B cell (primary cell): ENCODE results near the gene ARL6IP4. TPM values are rescaled to one million over a fixed set of nuclear protein-coding genes. Genes with fewer than 3 reads are reported as not detected.
A peak's percentile ranks its signal among the peaks of the same experiment; 100 is the strongest.

Experiments used
- ATAC-seq: fragments of 200-7000 bp; cut with Tn5 transposase; one replicate; pipeline ENCODE4 v1.10.0; 2021; ENCODE audit warnings: low read depth, mild to moderate bottlenecking, moderate number of reproducible peaks, moderate library complexity
- CTCF ChIA-PET: fragments of 350-600 bp; sonication (Branson Sonifier 250); formaldehyde crosslinking; loops from one replicate; lab custom pipeline; 2021; ENCODE audit warnings: antibody characterized with exemption, inconsistent platforms; lab: Charles Lee
- POLR2A ChIA-PET: fragments of 350-600 bp; sonication (Branson Sonifier 250); formaldehyde crosslinking; loops from one replicate; lab custom pipeline; 2021; ENCODE audit warnings: antibody characterized with exemption; lab: Charles Lee
- DNase-seq: peaks from one replicate; pipeline ENCODE4 v3.0.0; 2013
- H2AFZ ChIP-seq: 2 replicates; pipeline ENCODE4 v1.6.1; 2012; ENCODE audit warnings: mild to moderate bottlenecking, low read depth, low read length; ENCODE audit not compliant: insufficient read depth, poor library complexity, severe bottlenecking
- H3K27ac ChIP-seq, 2 donors: 1 replicate in 1 of 2; 2 replicates in 1 of 2; pipeline ENCODE4 v1.5.1; 2012 to 2013; ENCODE audit warnings: low read length in 2 of 2, mild to moderate bottlenecking in 2 of 2, moderate library complexity in 1 of 2
- H3K27me3 ChIP-seq, 4 experiments: fragments of 200-600 bp in 1 of 4; sonication (generic) in 1 of 4; replicated peaks in 1 of 4; 1 replicate in 2 of 4; 2 replicates in 2 of 4; pipeline versions ENCODE4 v1.6.1 to v1.7.0; 2013 to 2016; ENCODE audit warnings: low read length in 3 of 4, mild to moderate bottlenecking in 2 of 4, mixed read lengths in 1 of 4, moderate library complexity in 1 of 4; ENCODE audit not compliant: insufficient read depth in 4 of 4, control insufficient read depth in 3 of 4; ENCODE audit errors: control extremely low read depth in 1 of 4
- H3K36me3 ChIP-seq, 2 experiments: replicated peaks in 1 of 2; 1 replicate in 1 of 2; 2 replicates in 1 of 2; pipeline versions ENCODE4 v1.6.1 to v1.7.1; 2013; ENCODE audit warnings: low read length in 1 of 2; ENCODE audit not compliant: insufficient read depth in 2 of 2, control insufficient read depth in 1 of 2; ENCODE audit errors: control extremely low read depth in 1 of 2, extremely low read depth in 1 of 2
- H3K4me1 ChIP-seq, 2 donors: fragments of 200-600 bp in 1 of 2; sonication (generic) in 1 of 2; 1 replicate in 1 of 2; 2 replicates in 1 of 2; pipeline versions ENCODE4 v1.5.1 to v1.6.1; 2013 to 2017; ENCODE audit warnings: low read length in 2 of 2; ENCODE audit not compliant: control insufficient read depth in 2 of 2, insufficient read depth in 2 of 2
- H3K4me2 ChIP-seq: replicated peaks from 2 replicates; pipeline ENCODE3; 2012; ENCODE audit warnings: mild to moderate bottlenecking, low read depth, low read length; ENCODE audit not compliant: poor library complexity, severe bottlenecking
- H3K4me3 ChIP-seq, 5 experiments: fragments of 200-600 bp in 1 of 5; sonication (generic) in 1 of 5; 1 replicate in 3 of 5; 2 replicates in 2 of 5; pipeline versions ENCODE4 v1.5.1 to v1.7.0; 2011 to 2016; ENCODE audit warnings: low read length in 4 of 5, mild to moderate bottlenecking in 4 of 5, low read depth in 2 of 5, control low read depth in 1 of 5, moderate library complexity in 1 of 5; ENCODE audit not compliant: insufficient read depth in 1 of 5; ENCODE audit errors: control extremely low read depth in 1 of 5, extremely low read depth in 1 of 5
- H3K79me2 ChIP-seq: fragments of 200-600 bp; sonication (generic); one replicate; pipeline ENCODE4 v1.6.0; 2016; ENCODE audit warnings: low read length; ENCODE audit not compliant: control insufficient read depth, insufficient read depth
- H3K9ac ChIP-seq: fragments of 200-600 bp; sonication (generic); 2 replicates; pipeline ENCODE4 v1.6.1; 2017; ENCODE audit warnings: mild to moderate bottlenecking, low read length, moderate library complexity
- H3K9me3 ChIP-seq, 3 donors: one replicate each; pipeline versions ENCODE4 v1.6.1 to v1.7.1; 2013; ENCODE audit warnings: low read length in 2 of 3; ENCODE audit not compliant: control insufficient read depth in 2 of 3, insufficient read depth in 1 of 3; ENCODE audit errors: control extremely low read depth in 1 of 3
- H4K20me1 ChIP-seq: 2 replicates; pipeline ENCODE4 v1.6.0; 2012; ENCODE audit warnings: mild to moderate bottlenecking, low read length; ENCODE audit not compliant: insufficient read depth, control insufficient read depth, poor library complexity, severe bottlenecking
- H3K27ac Mint-ChIP-seq: one replicate; pipeline ENCODE4 v1.8.0; 2021; ENCODE audit warnings: mixed read lengths
- H3K27me3 Mint-ChIP-seq: one replicate; pipeline ENCODE4 v1.8.0; 2021; ENCODE audit warnings: mixed read lengths
- H3K4me1 Mint-ChIP-seq: one replicate; pipeline ENCODE4 v1.8.0; 2021; ENCODE audit warnings: mixed read lengths
- H3K4me3 Mint-ChIP-seq: one replicate; pipeline ENCODE4 v1.8.0; 2021; ENCODE audit warnings: mixed read lengths
- H3K9me3 Mint-ChIP-seq: one replicate; pipeline ENCODE4 v1.8.0; 2022; ENCODE audit warnings: mixed read lengths; ENCODE audit not compliant: insufficient read depth
- CTCF ChIP-seq: fragments of 200-600 bp; IDR thresholded peaks from one replicate; pipeline ENCODE4 v1.8.0; 2022; ENCODE audit warnings: antibody characterized with exemption, mild to moderate bottlenecking
- EZH2 ChIP-seq: IDR thresholded peaks from 2 replicates; pipeline ENCODE4 v1.6.1; 2012; ENCODE audit warnings: borderline replicate concordance, low read depth, mild to moderate bottlenecking, moderate library complexity, low read length; ENCODE audit not compliant: insufficient read depth, poor library complexity, severe bottlenecking
- WGBS: methylation state at CpG from one replicate; pipeline ENCODE4 v1.1.5; 2013; ENCODE audit warnings: missing lambda C conversion rate; ENCODE audit not compliant: insufficient coverage; 5-methylcytosine and 5-hydroxymethylcytosine counted together
- intact Hi-C: fragments of 100-400 bp; cut with micrococcal nuclease; formaldehyde crosslinking; loops from one replicate; pipeline ENCODE4 v1.10.0; 2022
- polyA plus RNA-seq: library from polyadenylated mRNA; depleted of rRNA; stranded (reverse); fragments of >200 nt; gene quantifications from 2 replicates; pipeline ENCODE4 v1.2.3, GENCODE V29; 2012
- total RNA-seq, 2 donors: library from RNA; stranded (reverse); fragments of 120-200 nt in 1 of 2; gene quantifications; 1 replicate in 1 of 2; 2 replicates in 1 of 2; pipeline versions ENCODE4 v1.2.3 to v1.2.4, GENCODE V29; 2013 to 2022

The ARL6IP4 gene
- total and polyA plus RNA-seq, 2 donors (not counting 1 experiment from before 2014, with no cell fraction given): 165 to 274 TPM

GRCh38 chr12:122964439-122965257, 15.8 kb upstream of the ARL6IP4 start:
- Mint-ChIP-seq H3K9me3 (no peaks in the 10 kb centered on the region), H3K27ac (no peak overlapping the region), H3K27me3 (no peaks in the 10 kb centered on the region), H3K4me1 (peaks cover 6% of the 10 kb centered on the region), H3K4me3 (peak overlapping the region; percentile 35)
- no peaks in the 10 kb centered on the region for H3K79me2 ChIP-seq
- CTCF ChIA-PET: no interaction called here
- H3K27me3 ChIP-seq: no peaks in the 10 kb centered on the region
- H3K4me2 ChIP-seq: no peak overlapping the region
- DNase-seq: no peak
- no peak for ATAC-seq
- no peak for TF ChIP-seq EZH2
- no peak for TF ChIP-seq CTCF
- WGBS: 97% methylated on average over 19 of the region's 19 CpGs
- no peak overlapping the region for H3K4me3 ChIP-seq
- H3K27ac ChIP-seq: no peak overlapping the region
- no peaks in the 10 kb centered on the region for H3K36me3 ChIP-seq
- H3K9ac ChIP-seq: no peak overlapping the region
- H2AFZ ChIP-seq: no peak overlapping the region
- peaks cover 8 to 14% of the 10 kb centered on the region in 2 donors for H3K4me1 ChIP-seq
- intact Hi-C loops: no loop called here
- H4K20me1 ChIP-seq: no peaks in the 10 kb centered on the region
- no peaks in the 10 kb centered on the region for H3K9me3 ChIP-seq
- POLR2A ChIA-PET: no interaction called here

- Histone ChIP-seq H3K4me1 (peaks cover 8 to 14% of the 10 kb centered on the region in 2 donors), H2AFZ (no peak overlapping the region), H3K4me2 (peak overlapping the region; percentile 98), H3K27me3 (no peaks in the 10 kb centered on the region), H3K36me3 (no peaks in the 10 kb centered on the region), H3K4me3 (peak overlapping the region in 1 of 5 experiments; percentile 68), H3K9me3 (no peaks in the 10 kb centered on the region), H4K20me1 (no peaks in the 10 kb centered on the region), H3K79me2 (no peaks in the 10 kb centered on the region), H3K27ac (no peak overlapping the region), H3K9ac (no peak overlapping the region)
- no peaks in the 10 kb centered on the region for H3K27me3 Mint-ChIP-seq
- no peak overlapping the region for H3K27ac Mint-ChIP-seq
- CTCF ChIA-PET: no interaction called here
- H3K9me3 Mint-ChIP-seq: no peaks in the 10 kb centered on the region
- DNase-seq (no peak), ATAC-seq (no peak)
- H3K4me3 Mint-ChIP-seq: peak overlapping the region; percentile 35
- H3K4me1 Mint-ChIP-seq: peaks cover 6% of the 10 kb centered on the region
- intact Hi-C loops: no loop called here
- TF ChIP-seq EZH2: no peak
- no peak for TF ChIP-seq CTCF
- POLR2A ChIA-PET: interaction anchor here (1.2 kb wide), 1 partner anchor 15 kb away, joined by 3 read pairs; the partner anchor contains the start of gene ARL6IP4
- 87% methylated on average over 9 of the region's 12 CpGs for WGBS
These were observed 15.1 kb upstream of the ARL6IP4 start for GRCh38 chr12:122965321-122965751.
